B cell (primary cell): ENCODE results near the gene IQCH.

Experiments used
- CTCF ChIP-seq: fragments of 200-600 bp; IDR thresholded peaks from one replicate; pipeline ENCODE4 v1.8.0; 2022; ENCODE audit warnings: antibody characterized with exemption, mild to moderate bottlenecking
- EZH2 ChIP-seq: IDR thresholded peaks from 2 replicates; pipeline ENCODE4 v1.6.1; 2012; ENCODE audit warnings: borderline replicate concordance, low read depth, mild to moderate bottlenecking, moderate library complexity, low read length; ENCODE audit not compliant: insufficient read depth, poor library complexity, severe bottlenecking

- no peak for TF ChIP-seq CTCF
- TF ChIP-seq EZH2: no peak
Observed at GRCh38 chr15:67521783-67522568, 267.4 kb downstream of the IQCH start.
